Daoy (cell line): ENCODE data around the gene WASF3. TPM values are rescaled to one million over a fixed set of nuclear protein-coding genes. Genes with fewer than 3 reads are reported as not detected.

Experiments
- DNase-seq: peaks from one replicate; pipeline ENCODE4 v3.0.0-alpha.2; 2015; ENCODE audit warnings: low read depth
- total RNA-seq: library from RNA; depleted of rRNA; stranded (reverse); fragments of >200 nt; shearing (Covaris generic); gene quantifications from 2 replicates; pipeline ENCODE4 v1.2.3, GENCODE V29; 2014

Gene WASF3
- total RNA-seq, 1 experiment from 2014 or later = 5.6 TPM

DNA sequence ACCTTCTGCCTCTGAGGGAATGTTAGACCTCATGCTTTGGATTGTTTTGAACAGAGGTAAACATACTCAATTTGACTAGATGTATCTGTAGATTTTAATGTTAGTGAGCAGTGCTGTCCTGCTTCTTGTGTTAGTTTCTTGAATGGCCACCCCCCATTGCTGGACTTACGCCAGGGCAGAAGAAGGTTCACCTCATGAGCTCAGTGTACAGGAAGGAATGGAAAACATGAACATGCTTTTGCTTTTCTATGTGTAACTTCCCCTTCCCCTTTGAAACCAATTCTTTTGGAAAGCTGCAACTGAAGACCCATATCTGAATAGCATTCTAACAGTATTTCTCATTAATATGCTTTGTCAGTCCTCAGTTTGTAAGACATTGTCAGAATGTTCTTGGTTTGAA, 32.3 kb downstream of the WASF3 start:
- DNase-seq = peak; percentile 16

DNA sequence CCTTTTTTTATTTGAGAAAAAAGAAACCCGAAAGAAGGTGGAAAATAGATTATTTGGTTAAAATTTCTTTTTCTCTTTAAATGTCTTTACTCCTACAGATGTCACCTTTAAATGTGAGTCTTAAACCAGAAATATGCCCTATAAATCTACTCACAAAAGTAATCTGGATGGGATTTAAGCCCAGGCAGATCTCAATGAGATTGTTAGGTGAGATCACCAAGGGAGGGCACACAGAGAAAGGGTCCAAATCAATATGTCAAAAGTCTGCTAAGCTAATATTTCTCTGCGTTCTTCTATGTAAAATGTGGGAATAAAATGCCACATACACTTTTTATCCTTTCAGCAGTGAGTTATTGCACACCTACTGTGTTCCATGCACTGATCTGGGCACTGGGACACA, 32.9 kb downstream of the WASF3 start:
- no peak for DNase-seq

DNA sequence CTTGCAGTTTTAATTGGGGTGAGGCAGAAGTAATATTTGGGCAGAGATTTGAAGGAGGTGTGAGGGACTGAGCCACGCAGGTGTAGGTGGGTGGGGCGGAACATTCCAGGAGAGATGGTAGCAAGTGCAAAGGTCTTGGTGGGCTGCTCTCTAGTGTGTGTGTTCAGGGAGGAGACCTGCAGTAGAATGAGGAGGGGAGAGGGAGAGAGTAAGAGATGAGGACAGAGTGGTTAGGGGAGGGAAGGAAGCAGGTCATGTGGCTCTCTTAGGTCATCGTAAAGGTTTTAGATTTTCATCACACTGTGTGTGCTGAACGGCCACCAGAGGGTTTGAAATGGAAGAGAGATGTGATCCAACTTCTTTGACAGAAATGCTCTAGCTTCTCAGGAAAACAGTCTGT, 33.5 kb downstream of the WASF3 start:
- DNase-seq = no peak

DNA sequence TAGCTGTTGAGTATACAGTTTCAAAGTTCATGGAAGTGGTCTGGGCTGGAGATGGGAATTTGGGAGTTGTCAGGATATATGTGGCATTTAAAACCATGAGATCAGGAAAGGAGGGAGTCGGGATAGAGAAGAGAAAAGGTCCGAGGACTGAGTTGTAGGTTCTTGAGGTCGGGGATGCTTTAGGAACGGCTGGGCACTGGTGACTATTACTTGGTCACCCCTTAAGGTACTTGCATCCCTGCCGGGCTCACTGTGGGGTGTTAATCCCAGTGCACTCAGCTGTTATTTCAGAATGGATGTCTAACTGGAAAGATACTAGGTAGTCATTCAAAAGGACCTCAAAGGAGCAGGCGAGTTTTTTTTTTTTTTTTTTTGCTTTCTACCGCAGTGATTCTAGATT, 34.2 kb downstream of the WASF3 start:
- no peak for DNase-seq

DNA sequence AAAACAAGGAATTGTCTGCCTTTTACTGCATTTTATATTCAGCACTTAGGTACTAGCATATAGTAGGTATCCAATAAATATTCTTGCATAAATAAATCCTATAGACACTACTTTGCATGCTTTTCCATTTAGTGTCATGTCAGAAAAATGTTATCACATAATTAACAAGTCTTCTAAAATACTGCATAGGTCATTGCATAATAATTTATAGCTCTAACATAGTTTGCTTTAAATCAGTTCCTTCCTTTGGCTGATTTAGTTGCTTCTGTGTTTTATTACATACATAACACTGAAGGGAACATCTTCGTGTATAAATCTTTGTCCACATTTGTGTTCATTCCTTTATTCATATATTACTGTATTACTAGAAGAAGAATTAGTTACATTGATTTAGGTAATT, 36.2 kb downstream of the WASF3 start:
- no peak for DNase-seq

DNA sequence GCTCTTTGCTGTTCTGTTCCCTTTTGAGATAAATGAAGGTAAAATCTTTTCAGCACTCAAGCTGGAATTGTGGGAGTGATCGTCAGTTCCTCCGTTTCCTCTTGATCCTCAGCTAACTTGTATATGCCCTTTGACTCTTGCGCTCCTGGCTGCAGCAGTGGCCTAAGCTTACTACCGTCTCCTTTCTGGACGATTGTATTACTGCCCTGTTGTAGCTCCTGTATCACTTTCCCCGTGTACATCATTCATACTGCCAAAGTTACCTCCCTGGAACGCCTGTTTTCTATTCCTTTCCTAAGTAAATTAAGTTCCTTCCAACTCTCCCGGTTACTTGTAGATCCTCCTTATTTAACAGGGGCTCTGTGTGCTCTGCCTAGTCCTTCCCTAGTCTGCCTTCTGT, 36.9 kb downstream of the WASF3 start:
- DNase-seq = no peak

DNA sequence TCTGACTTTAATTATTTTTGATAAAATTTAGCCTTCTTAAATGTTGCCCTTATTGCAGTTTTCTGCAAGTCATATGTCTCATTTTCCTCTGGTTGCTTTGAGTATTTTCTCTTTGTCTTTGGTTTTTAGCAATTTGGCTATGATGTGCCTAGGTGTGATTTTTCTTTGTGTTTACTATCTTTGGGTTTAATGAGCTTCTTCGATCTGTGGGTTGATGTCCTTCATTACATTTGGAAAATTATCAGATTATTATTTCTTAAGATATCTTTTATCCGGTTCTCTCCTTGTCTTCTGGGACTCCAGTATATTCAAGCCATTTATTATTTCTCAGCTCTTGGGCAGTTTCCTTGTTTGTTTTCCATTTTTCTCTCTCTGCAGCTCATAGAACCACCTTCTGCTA, 39.0 kb downstream of the WASF3 start:
- no peak for DNase-seq

DNA sequence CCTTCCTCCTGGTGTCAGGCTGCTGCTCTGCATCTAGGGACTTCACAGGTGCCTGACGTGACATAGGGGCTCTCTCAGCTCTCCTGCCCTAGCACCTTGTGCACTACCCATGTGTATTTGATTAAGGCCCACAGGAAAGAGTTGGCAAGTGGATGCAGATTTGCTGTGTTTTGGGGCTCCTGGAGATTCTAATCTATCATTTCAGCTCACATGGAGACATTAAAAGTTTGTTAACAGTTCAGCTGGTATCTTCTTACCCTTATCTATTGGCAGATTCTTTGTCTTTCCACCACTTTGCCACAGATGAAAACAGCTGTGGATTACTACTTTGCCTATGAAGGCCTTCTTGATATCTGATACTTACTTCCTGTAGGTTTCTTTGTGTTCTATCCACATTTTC, 41.9 kb downstream of the WASF3 start:
- no peak for DNase-seq

DNA sequence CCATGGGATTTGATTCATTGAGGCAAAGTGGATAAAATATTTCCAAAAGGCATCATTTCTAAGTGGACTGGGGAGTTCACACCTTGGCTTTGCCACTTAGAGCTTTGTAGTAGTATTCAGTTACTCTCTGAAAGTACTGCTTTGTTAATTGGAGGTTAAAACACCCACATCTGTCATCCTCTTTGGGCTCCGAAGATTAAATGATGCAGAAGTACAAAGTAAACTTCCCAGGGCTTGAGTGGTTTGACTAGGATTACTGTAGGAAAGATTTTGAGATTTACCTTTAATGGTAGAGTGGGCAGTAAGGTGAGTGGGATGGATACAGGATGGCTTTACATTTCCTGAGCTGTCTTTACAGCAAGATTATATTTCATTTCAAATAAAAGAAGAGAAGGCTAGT, 42.4 kb downstream of the WASF3 start:
- no peak for DNase-seq

DNA sequence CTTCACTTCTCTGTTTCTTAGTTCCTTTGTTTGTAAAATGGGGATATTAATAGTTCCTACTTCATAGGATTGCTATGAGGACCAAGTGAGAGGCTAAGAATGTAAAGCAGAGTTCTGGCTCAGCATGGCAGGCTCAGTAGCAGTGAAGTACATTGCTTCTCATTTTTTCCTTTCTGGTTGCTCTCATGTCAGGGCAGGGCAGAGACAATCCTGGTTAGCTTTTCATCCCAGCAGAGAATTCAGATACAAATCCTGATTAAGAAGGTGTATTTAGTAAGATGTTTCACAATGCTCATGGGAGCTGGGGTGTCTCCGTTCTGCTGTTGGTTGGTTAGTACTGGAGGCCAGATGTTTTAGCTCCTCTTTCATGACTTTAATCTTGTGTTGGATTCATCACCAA, 42.9 kb downstream of the WASF3 start:
- DNase-seq = no peak

DNA sequence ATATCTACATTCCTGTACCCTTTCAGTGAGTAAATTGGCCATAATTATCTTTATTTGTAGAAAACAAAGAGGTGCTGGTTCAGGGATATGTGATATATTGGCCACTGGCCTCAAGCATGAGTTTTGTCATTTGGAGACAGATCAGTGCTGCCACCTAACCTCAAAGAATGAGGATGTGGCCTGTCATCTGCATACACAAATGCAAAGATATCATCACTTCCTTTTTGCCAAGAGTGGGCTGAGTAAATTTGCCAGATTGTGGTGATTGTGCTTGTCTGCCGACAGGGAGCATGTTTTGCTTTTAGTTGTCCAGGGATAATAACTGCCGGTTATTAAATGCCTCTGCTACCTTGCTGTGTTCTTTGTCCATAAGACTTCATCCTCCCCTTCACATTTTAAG, 44.2 kb downstream of the WASF3 start:
- DNase-seq = peak; percentile 66

DNA sequence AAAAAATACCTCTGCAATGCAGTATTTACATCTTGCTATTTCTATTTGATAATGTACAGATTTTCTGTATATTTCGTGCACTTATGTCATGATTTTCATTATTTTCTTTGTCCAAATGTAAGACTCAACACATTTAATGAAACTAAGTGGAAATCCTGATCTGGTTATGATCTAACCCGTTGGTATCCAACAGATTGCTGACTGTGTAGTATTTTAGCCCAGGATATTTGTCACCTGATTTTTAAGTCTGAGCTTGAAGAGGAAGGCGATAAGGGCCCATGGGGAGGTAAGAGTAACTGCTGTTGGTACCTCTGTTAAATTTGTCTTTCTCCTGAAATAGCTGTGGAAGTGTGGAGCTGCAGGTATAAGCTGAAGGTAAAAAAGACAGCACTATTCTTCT, 45.3 kb downstream of the WASF3 start:
- DNase-seq = no peak

DNA sequence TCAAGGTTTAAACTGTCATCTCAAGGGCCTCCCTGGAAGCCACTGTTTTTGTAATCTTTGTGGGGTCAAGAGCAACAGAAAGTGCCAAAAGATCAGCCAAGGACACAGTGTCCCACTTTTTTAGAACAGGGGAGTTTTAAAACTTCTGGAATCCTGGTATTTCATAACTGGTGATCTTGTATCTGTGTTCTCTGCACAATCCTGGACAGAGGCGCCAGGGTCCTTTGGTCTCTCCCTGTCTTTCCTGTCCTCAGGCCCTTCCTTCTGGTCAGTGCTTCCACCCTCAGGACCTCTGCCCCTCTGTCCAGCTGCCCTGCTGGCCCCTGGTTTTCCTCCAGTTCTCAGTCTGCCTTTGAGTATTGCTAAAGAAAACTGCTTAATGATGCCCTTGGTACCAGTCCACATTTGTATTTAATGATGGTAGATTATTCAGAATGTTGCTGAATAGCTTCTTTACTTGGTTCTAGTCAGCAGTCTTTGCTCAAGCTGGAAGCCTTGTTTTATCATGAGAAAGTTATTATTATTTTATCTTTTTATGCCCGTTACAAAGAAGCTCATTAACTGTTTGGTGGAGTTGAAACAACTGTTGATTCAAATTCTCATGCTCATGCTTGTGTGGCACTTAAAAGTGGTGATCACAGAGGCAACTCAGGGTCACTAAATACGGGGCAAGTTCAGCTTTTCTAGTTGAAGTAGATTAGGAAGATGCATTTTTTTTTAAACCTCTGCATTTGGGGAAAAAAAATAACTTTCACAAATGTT, 47.5 kb downstream of the WASF3 start:
- DNase-seq = no peak

DNA sequence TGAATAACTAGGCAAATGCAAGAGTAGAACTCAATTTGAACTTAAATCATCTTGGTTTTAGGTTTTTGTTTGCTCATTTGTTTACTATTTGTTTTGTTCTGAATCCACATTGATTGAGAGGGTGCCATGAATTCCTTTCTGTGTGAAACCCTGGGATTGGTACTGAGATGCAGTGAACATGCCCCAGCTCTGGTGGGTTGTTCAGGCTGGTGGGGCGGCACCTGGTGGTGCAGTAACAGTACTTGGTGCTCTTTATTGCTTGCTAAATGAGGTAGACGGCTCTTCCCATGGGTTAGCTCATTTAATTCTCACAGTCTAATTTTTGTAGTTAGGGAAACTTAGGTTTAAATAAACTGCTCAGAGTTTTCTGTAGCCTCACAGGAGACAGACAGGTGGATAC, 48.4 kb downstream of the WASF3 start:
- no peak for DNase-seq

DNA sequence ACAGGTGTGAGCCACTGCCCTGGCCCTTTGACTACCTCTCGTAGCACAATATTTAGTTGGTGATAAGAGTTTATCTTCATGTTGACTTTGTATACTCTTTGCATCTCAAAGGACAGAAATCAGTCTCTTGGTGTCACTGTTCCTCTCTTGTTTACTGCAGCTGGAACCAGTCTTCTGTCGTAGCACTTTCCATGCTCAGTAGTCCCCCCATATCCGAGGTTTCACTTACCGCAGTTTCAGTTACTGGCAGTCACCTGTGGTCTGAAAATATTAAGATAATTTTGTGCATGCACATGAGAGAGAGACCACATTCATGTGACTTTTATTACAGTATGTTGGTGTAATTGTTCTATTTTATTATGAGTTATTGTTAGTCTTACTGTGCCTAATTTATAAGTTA, 49.1 kb downstream of the WASF3 start:
- DNase-seq = no peak

DNA sequence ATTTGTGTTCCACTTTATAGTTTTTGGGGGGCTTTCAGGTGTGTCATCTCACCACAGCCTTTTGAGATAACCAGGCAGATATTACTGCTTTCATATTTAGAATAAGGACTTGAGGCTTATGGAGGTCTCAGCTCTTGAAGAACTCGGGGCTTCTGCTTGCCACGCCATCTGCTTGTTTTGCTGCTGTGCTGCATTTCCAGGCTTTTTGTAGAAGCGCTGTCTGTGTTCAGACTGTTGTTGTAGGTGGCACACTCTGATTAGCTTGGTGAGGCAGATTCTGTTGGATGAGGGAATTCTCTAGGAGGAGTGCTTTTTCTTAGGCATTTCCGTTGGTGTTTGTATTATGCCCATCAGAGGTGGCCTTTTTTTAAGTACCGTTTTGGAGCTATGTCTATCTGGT, 57.2 kb downstream of the WASF3 start:
- no peak for DNase-seq

DNA sequence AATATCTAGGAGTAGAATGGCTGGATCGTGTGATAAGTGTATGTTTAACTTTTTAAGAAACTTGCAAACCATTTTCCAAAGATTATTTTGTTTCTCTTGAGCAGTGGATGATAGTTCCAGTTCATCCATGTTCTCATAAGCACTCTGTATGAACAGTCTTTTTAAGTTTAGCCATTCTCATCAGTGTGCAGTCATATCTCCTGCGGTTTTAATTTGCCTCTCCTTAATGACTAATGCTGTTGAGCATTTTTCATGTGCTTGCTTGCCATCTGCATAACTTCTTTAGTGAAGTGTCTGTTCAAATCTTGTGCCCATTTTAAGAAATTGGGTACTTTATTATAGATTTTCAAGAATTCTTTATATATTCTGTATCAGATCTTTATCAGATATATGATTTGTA, 58.6 kb downstream of the WASF3 start:
- peak; percentile 26 for DNase-seq

DNA sequence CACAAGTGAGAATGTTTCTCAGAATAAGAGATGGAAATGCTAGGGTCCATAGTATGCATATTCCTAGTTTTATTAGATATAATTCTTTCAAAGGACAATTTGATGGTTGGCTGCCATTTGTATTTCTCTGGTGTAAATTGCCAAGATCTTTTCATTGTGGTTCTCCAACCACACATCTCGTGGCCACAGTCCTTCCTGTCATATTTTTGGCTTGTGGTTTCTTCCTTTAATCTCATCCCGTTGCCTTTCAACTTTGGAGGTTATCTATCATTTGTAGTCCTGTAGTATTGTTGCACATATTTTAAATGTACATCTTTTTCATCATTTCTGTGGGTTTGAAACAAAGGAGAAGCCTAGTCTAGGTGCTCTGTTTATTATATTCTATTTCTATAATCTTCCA, 61.2 kb downstream of the WASF3 start:
- no peak for DNase-seq

DNA sequence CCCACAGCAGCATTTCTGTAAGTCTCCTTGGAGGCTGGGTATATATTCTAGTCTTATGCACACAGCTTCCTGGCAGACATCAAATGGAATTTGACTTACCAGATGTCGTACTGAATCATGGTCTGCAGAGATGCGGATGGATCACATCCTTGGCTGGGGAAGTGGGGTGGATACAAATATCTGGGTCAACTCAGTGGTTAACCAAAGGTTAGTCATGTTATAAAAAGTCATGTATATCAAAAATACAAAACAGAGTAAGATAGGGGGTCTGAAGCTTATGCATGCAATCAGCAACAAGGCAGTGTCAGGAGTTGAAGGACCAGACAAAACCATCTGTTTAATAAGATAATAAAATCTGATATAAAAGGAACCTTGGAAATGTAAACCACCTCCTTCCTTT, 61.9 kb downstream of the WASF3 start:
- peak; percentile 65 for DNase-seq

DNA sequence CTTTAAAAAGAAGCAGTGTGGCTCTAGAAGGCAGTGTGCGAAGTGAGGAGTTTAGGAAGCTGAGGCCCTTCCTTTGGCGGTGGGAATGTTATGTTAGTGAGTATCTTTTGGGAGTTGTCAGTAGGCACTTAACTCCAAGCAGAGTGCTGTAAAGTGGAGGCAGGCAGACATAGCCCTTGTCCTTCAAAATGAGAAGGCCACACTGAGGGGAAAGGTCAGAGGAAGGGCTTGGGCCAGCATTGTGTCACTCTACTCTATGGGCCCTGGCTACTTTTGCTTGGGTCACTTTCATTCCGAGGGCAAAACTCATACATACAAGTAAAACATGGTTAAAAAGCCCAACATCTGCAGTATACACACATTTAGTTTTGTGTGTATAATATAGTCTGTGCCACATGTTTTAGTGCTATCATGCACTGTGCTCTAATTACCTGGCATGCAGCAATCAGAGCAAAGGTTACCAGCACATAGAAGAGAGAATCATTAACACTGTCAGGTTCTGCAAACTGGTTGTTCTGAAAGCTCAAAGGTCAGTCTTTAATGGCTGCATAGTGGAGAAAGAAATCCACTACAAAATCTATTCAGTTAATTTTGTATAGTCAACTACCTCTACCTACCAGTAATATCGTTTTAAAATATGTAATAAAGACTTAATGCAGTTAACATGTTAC, 64.4 kb downstream of the WASF3 start:
- DNase-seq = no peak

DNA sequence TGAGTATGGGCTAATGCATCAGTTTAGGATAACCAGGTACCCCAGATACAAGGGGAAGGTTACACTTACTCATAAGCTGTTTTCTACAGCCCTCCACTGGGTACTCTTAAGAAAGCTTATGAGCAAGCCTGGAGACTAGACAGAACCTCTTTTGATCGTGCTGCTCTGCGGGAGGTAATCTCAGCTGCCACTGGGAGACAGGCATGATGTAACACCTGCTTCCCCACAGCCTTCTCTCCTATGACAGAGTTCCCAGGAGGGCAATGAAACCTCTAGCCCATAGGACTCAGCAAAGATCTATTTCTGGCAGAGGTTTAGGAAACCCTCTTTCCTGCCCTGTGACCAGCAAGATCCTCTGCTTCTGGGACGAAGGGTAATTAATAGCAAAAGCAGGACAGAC, 65.6 kb downstream of the WASF3 start:
- DNase-seq = no peak

DNA sequence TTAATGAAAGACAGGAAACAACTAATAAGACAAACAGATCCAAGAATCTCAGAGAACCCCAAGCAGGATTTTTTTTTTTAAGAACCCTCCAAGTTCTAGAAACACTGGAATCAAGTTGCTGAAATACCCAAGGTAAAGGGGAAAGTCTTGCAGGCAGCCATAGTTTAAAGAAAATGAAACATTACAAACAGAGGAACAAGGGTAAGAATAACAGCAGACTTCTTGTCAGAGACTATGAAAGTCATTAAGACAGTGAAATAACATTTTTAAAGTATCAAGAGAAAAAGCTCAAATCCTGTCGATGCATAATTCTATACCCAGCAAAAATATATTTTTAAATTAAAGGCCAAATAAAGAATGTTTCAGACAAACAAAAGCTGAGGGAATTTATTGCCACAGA, 67.1 kb downstream of the WASF3 start:
- DNase-seq = no peak

DNA sequence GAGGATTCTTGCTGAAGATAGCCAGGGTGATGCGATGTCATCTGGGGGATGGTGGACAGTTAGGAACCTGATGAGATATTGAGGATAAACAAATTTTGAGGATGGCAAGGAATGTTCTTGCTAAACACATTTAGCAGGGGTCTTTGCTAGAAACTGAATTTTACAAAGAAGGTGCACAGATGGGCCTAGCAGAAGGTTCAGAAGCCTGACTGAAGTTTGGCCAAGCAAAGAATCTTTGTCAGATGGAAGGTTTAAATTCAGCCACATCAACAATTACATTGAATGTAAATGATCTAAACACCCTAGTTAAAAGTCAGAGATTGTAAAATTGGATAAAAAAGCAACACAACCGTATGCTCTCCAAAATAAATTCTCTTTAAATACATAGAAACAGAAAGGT, 68.8 kb downstream of the WASF3 start:
- DNase-seq = no peak

DNA sequence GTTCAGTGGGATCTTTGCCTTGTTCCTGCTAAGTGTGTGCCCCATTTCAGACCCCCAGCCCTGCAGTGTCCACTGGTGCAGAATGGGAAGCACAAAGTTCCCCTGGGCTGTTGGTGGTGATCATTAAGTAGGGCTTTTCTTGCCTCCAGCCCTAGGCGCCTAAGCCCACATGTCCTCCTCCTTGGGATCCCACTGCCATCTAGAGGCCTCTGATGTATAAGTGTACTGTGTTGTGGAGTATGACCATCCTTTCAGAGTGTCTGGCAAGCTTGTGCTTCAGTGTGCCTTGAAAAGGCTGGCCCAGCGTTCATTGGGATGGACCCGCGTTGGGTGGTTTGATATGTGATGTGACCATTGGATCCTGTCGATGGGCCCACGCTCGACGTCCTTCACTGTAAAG, 71.2 kb downstream of the WASF3 start:
- peak; percentile 37 for DNase-seq
